GM12891 (cell line): Measurements from ENCODE around the gene TRABD.

ENCODE experiments used
- PAX5 ChIP-seq: IDR thresholded peaks from 2 replicates; pipeline ENCODE4 v1.6.1; 2011; ENCODE audit warnings: low read length, moderate library complexity, mild to moderate bottlenecking; ENCODE audit not compliant: insufficient read depth, severe bottlenecking
- POLR2A ChIP-seq: IDR thresholded peaks from 2 replicates; pipeline ENCODE4 v1.6.1; 2011; ENCODE audit warnings: low read depth, low read length, control low read depth
- POLR2AphosphoS5 ChIP-seq: IDR thresholded peaks from 2 replicates; pipeline ENCODE4 v1.6.1; 2011; ENCODE audit warnings: low read depth, low read length, control low read depth
- TAF1 ChIP-seq: IDR thresholded peaks from 2 replicates; pipeline ENCODE4 v1.6.1; 2011; ENCODE audit warnings: low read depth, low read length, control low read depth

DNA sequence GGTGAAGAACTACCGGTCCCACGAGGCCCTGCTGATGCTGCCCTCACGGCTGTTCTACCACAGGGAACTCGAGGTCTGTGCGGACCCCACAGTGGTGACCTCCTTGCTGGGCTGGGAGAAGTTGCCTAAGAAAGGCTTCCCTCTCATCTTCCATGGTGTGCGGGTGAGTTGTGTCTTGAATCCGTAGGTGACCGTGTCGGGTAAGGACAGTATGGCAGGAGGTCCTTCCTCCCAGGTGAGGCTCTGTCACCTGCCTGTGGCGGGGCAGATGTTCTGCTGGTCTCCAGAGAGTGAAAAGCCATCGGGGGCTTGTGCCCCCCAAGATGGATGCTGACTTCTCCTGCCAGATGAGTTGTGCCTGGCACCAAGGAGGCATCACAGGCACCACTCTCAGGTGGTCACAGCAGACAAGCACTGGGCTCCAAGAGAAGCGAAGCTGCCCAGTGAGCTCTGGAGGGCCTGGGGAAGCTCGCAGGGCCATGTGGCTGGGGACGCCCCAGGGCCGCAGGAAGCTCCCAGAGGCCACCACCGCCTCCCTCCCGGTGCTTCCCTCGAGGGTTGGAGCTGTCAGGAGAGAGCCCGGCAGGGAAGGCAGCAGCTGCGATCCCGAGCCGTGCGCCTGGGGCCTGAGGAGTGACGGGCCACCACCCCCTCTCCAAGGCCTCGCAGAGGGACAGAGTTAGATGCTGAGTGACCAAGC lies 32.5 kb upstream of the TRABD start:
- TF ChIP-seq POLR2AphosphoS5: no peak
- TF ChIP-seq POLR2A: no peak
- no peak for TF ChIP-seq PAX5
- TF ChIP-seq TAF1: no peak
